ENCODE data around the gene TNNI3K. TPM values are rescaled to one million over a fixed set of nuclear protein-coding genes. Genes with fewer than 3 reads are reported as not detected.

TNNI3K gene
- total and polyA plus RNA-seq, 12 donors, result 11.7 to 162 (median 95.6) TPM

GRCh38 chr1:74367175-74367813 is 132.1 kb downstream of the TNNI3K start:
- H3K9me3 ChIP-seq, result peaks cover 0 to 11% (median 0%) of the 10 kb centered on the region in 11 donors
- 96 to 98% methylated on average over 1 of the region's 1 CpG for WGBS, 2 donors
- ATAC-seq (no peak), DNase-seq (no peak)
- H3K27me3 ChIP-seq, result no peaks in the 10 kb centered on the region
- intact Hi-C loops (cut with DNase I), result loop anchor here in 1 of 10 donors (10.0 kb wide), 1 partner anchor 122 kb away; no protein-coding TSS in a partner anchor
- H3K4me1 ChIP-seq, result peaks cover 0 to 10% (median 0%) of the 10 kb centered on the region in 9 donors
- H3K36me3 ChIP-seq, result peaks cover 0 to 56% (median 0%) of the 10 kb centered on the region in 9 donors
- no peak for TF ChIP-seq CTCF (IDR thresholded peaks at IDR 0.05)
- no peak overlapping the region for H3K27ac ChIP-seq
- no peak overlapping the region for H3K4me3 ChIP-seq

GRCh38 chr1:74368335-74368734 is 133.1 kb downstream of the TNNI3K start:
- WGBS, 2 donors, result 80 to 86% methylated on average over 3 of the region's 3 CpGs
- intact Hi-C loops (cut with DNase I), result loop anchor here in 1 of 10 donors (10.0 kb wide), 1 partner anchor 124 kb away; no protein-coding TSS in a partner anchor
- peaks cover 0 to 11% (median 0%) of the 10 kb centered on the region in 11 donors for H3K9me3 ChIP-seq
- DNase-seq, result no peak
- ATAC-seq, result no peak
- peaks cover 0 to 7% (median 0%) of the 10 kb centered on the region in 9 donors for H3K4me1 ChIP-seq
- H3K27ac ChIP-seq, result no peak overlapping the region
- TF ChIP-seq CTCF (IDR thresholded peaks at IDR 0.05), result no peak
- H3K27me3 ChIP-seq, result no peaks in the 10 kb centered on the region
- no peak overlapping the region for H3K4me3 ChIP-seq
- H3K36me3 ChIP-seq, result peaks cover 0 to 63% (median 0%) of the 10 kb centered on the region in 9 donors

- no peak for DNase-seq
- intact Hi-C loops (cut with DNase I), result no loop called here
- Histone ChIP-seq H3K36me3 (peaks cover 0 to 39% (median 0%) of the 10 kb centered on the region in 9 donors), H3K27me3 (no peaks in the 10 kb centered on the region), H3K4me3 (no peak overlapping the region), H3K27ac (no peak overlapping the region), H3K4me1 (peaks cover 0 to 20% (median 10%) of the 10 kb centered on the region in 9 donors), H3K9me3 (no peaks in the 10 kb centered on the region)
- ATAC-seq, result no peak
- TF ChIP-seq CTCF (IDR thresholded peaks at IDR 0.05), result no peak
These were observed 140.2 kb downstream of the TNNI3K start for GRCh38 chr1:74375376-74375775.

GRCh38 chr1:74380252-74380651 is 145.1 kb downstream of the TNNI3K start:
- Histone ChIP-seq H3K27me3 (no peaks in the 10 kb centered on the region), H3K36me3 (peaks cover 0 to 13% (median 0%) of the 10 kb centered on the region in 9 donors), H3K4me3 (no peak overlapping the region), H3K27ac (peak overlapping the region in 7 of 10 donors; percentile 13 to 62 (median 46)), H3K4me1 (peaks cover 0 to 36% (median 6%) of the 10 kb centered on the region in 9 donors), H3K9me3 (no peaks in the 10 kb centered on the region)
- TF ChIP-seq CTCF (IDR thresholded peaks at IDR 0.05), result no peak
- no peak for DNase-seq
- peak in 7 of 8 donors; percentile 49 to 80 (median 70) for ATAC-seq
- intact Hi-C loops (cut with DNase I), result no loop called here
- 66 to 67% methylated on average over 9 of the region's 9 CpGs for WGBS, 2 donors

Data from heart right ventricle (tissue), 16 donors.